Measurements from ENCODE around the gene KCNK3.

KCNK3 gene

GRCh38 chr2:26726228-26726627 is 33.7 kb downstream of the KCNK3 start:
- H3K4me1 ChIP-seq (ENCODE audit: control insufficient read depth in 5 of 5, insufficient read depth in 5 of 5, low read length in 5 of 5), result peaks cover 15 to 59% (median 35%) of the 10 kb centered on the region in 5 donors
- no peaks in the 10 kb centered on the region for H3K27me3 ChIP-seq (ENCODE audit: control insufficient read depth in 5 of 5, insufficient read depth in 4 of 5, low read length in 5 of 5)
- no peak overlapping the region for H3K27ac ChIP-seq (ENCODE audit: low read depth, low read length)
- no peaks in the 10 kb centered on the region for H3K9me3 ChIP-seq (ENCODE audit: control insufficient read depth in 5 of 5, low read length in 5 of 5)
- H3K36me3 ChIP-seq (ENCODE audit: control insufficient read depth in 5 of 5, insufficient read depth in 5 of 5, low read length in 5 of 5), result no peaks in the 10 kb centered on the region
- H3K4me3 ChIP-seq (ENCODE audit: low read depth in 1 of 5, low read length in 5 of 5), result no peak overlapping the region
- H3K9ac ChIP-seq (ENCODE audit: low read length in 5 of 5), result no peak overlapping the region

- peaks cover 11 to 43% (median 29%) of the 10 kb centered on the region in 5 donors for H3K4me1 ChIP-seq (ENCODE audit: control insufficient read depth in 5 of 5, insufficient read depth in 5 of 5, low read length in 5 of 5)
- peak overlapping the region in 3 of 5 donors; percentile 21 to 45 (median 36) for H3K4me3 ChIP-seq (ENCODE audit: low read depth in 1 of 5, low read length in 5 of 5)
- H3K9me3 ChIP-seq (ENCODE audit: control insufficient read depth in 5 of 5, low read length in 5 of 5), result no peaks in the 10 kb centered on the region
- no peaks in the 10 kb centered on the region for H3K27me3 ChIP-seq (ENCODE audit: control insufficient read depth in 5 of 5, insufficient read depth in 4 of 5, low read length in 5 of 5)
- no peak overlapping the region for H3K9ac ChIP-seq (ENCODE audit: low read length in 5 of 5)
- no peak overlapping the region for H3K27ac ChIP-seq (ENCODE audit: low read depth, low read length)
- H3K36me3 ChIP-seq (ENCODE audit: control insufficient read depth in 5 of 5, insufficient read depth in 5 of 5, low read length in 5 of 5), result no peaks in the 10 kb centered on the region
Observed at GRCh38 chr2:26727641-26728561, 35.4 kb downstream of the KCNK3 start.

GRCh38 chr2:26729311-26729710 is 36.8 kb downstream of the KCNK3 start:
- no peaks in the 10 kb centered on the region for H3K9me3 ChIP-seq (ENCODE audit: control insufficient read depth in 5 of 5, low read length in 5 of 5)
- H3K9ac ChIP-seq (ENCODE audit: low read length in 5 of 5), result no peak overlapping the region
- no peaks in the 10 kb centered on the region for H3K36me3 ChIP-seq (ENCODE audit: control insufficient read depth in 5 of 5, insufficient read depth in 5 of 5, low read length in 5 of 5)
- H3K27me3 ChIP-seq (ENCODE audit: control insufficient read depth in 5 of 5, insufficient read depth in 4 of 5, low read length in 5 of 5), result no peaks in the 10 kb centered on the region
- peaks cover under 1 to 29% (median 14%) of the 10 kb centered on the region in 5 donors for H3K4me1 ChIP-seq (ENCODE audit: control insufficient read depth in 5 of 5, insufficient read depth in 5 of 5, low read length in 5 of 5)
- no peak overlapping the region for H3K27ac ChIP-seq (ENCODE audit: low read depth, low read length)
- no peak overlapping the region for H3K4me3 ChIP-seq (ENCODE audit: low read depth in 1 of 5, low read length in 5 of 5)

- Histone ChIP-seq H3K27ac (ENCODE audit: low read depth, low read length) (no peak overlapping the region), H3K9ac (ENCODE audit: low read length in 5 of 5) (no peak overlapping the region), H3K36me3 (ENCODE audit: control insufficient read depth in 5 of 5, insufficient read depth in 5 of 5, low read length in 5 of 5) (no peaks in the 10 kb centered on the region), H3K4me1 (ENCODE audit: control insufficient read depth in 5 of 5, insufficient read depth in 5 of 5, low read length in 5 of 5) (peaks cover 0 to 21% (median 10%) of the 10 kb centered on the region in 5 donors), H3K4me3 (ENCODE audit: low read depth in 1 of 5, low read length in 5 of 5) (no peak overlapping the region), H3K9me3 (ENCODE audit: control insufficient read depth in 5 of 5, low read length in 5 of 5) (no peaks in the 10 kb centered on the region), H3K27me3 (ENCODE audit: control insufficient read depth in 5 of 5, insufficient read depth in 4 of 5, low read length in 5 of 5) (no peaks in the 10 kb centered on the region)
Observed at GRCh38 chr2:26730549-26731344, 38.2 kb downstream of the KCNK3 start.

- H3K36me3 ChIP-seq (ENCODE audit: control insufficient read depth in 5 of 5, insufficient read depth in 5 of 5, low read length in 5 of 5), result no peaks in the 10 kb centered on the region
- no peak overlapping the region for H3K9ac ChIP-seq (ENCODE audit: low read length in 5 of 5)
- no peaks in the 10 kb centered on the region for H3K9me3 ChIP-seq (ENCODE audit: control insufficient read depth in 5 of 5, low read length in 5 of 5)
- no peak overlapping the region for H3K4me3 ChIP-seq (ENCODE audit: low read depth in 1 of 5, low read length in 5 of 5)
- no peak overlapping the region for H3K27ac ChIP-seq (ENCODE audit: low read depth, low read length)
- H3K4me1 ChIP-seq (ENCODE audit: control insufficient read depth in 5 of 5, insufficient read depth in 5 of 5, low read length in 5 of 5), result peaks cover 7 to 30% (median 16%) of the 10 kb centered on the region in 5 donors
- no peaks in the 10 kb centered on the region for H3K27me3 ChIP-seq (ENCODE audit: control insufficient read depth in 5 of 5, insufficient read depth in 4 of 5, low read length in 5 of 5)
Observed at GRCh38 chr2:26731714-26732113, 39.2 kb downstream of the KCNK3 start.

- peaks cover 7 to 30% (median 16%) of the 10 kb centered on the region in 5 donors for H3K4me1 ChIP-seq (ENCODE audit: control insufficient read depth in 5 of 5, insufficient read depth in 5 of 5, low read length in 5 of 5)
- H3K9ac ChIP-seq (ENCODE audit: low read length in 5 of 5), result no peak overlapping the region
- no peaks in the 10 kb centered on the region for H3K36me3 ChIP-seq (ENCODE audit: control insufficient read depth in 5 of 5, insufficient read depth in 5 of 5, low read length in 5 of 5)
- no peaks in the 10 kb centered on the region for H3K9me3 ChIP-seq (ENCODE audit: control insufficient read depth in 5 of 5, low read length in 5 of 5)
- H3K27ac ChIP-seq (ENCODE audit: low read depth, low read length), result no peak overlapping the region
- no peaks in the 10 kb centered on the region for H3K27me3 ChIP-seq (ENCODE audit: control insufficient read depth in 5 of 5, insufficient read depth in 4 of 5, low read length in 5 of 5)
- no peak overlapping the region for H3K4me3 ChIP-seq (ENCODE audit: low read depth in 1 of 5, low read length in 5 of 5)
Observed at GRCh38 chr2:26732446-26732845, 39.9 kb downstream of the KCNK3 start.

- no peak overlapping the region for H3K9ac ChIP-seq (ENCODE audit: low read length in 5 of 5)
- no peak overlapping the region for H3K4me3 ChIP-seq (ENCODE audit: low read depth in 1 of 5, low read length in 5 of 5)
- no peaks in the 10 kb centered on the region for H3K36me3 ChIP-seq (ENCODE audit: control insufficient read depth in 5 of 5, insufficient read depth in 5 of 5, low read length in 5 of 5)
- H3K27me3 ChIP-seq (ENCODE audit: control insufficient read depth in 5 of 5, insufficient read depth in 4 of 5, low read length in 5 of 5), result no peaks in the 10 kb centered on the region
- peaks cover 8 to 29% (median 10%) of the 10 kb centered on the region in 5 donors for H3K4me1 ChIP-seq (ENCODE audit: control insufficient read depth in 5 of 5, insufficient read depth in 5 of 5, low read length in 5 of 5)
- no peaks in the 10 kb centered on the region for H3K9me3 ChIP-seq (ENCODE audit: control insufficient read depth in 5 of 5, low read length in 5 of 5)
- H3K27ac ChIP-seq (ENCODE audit: low read depth, low read length), result no peak overlapping the region
Observed at GRCh38 chr2:26733413-26733812, 40.9 kb downstream of the KCNK3 start.

- peak overlapping the region; percentile 29 for H3K27ac ChIP-seq (ENCODE audit: low read depth, low read length)
- H3K27me3 ChIP-seq (ENCODE audit: control insufficient read depth in 5 of 5, insufficient read depth in 4 of 5, low read length in 5 of 5), result no peaks in the 10 kb centered on the region
- H3K9ac ChIP-seq (ENCODE audit: low read length in 5 of 5), result no peak overlapping the region
- H3K9me3 ChIP-seq (ENCODE audit: control insufficient read depth in 5 of 5, low read length in 5 of 5), result no peaks in the 10 kb centered on the region
- H3K4me1 ChIP-seq (ENCODE audit: control insufficient read depth in 5 of 5, insufficient read depth in 5 of 5, low read length in 5 of 5), result peaks cover 7 to 31% (median 10%) of the 10 kb centered on the region in 5 donors
- no peaks in the 10 kb centered on the region for H3K36me3 ChIP-seq (ENCODE audit: control insufficient read depth in 5 of 5, insufficient read depth in 5 of 5, low read length in 5 of 5)
- no peak overlapping the region for H3K4me3 ChIP-seq (ENCODE audit: low read depth in 1 of 5, low read length in 5 of 5)
Observed at GRCh38 chr2:26735097-26735496, 42.6 kb downstream of the KCNK3 start.

GRCh38 chr2:26735883-26736588 is 43.5 kb downstream of the KCNK3 start:
- Histone ChIP-seq H3K27me3 (ENCODE audit: control insufficient read depth in 5 of 5, insufficient read depth in 4 of 5, low read length in 5 of 5) (no peaks in the 10 kb centered on the region), H3K9ac (ENCODE audit: low read length in 5 of 5) (no peak overlapping the region), H3K36me3 (ENCODE audit: control insufficient read depth in 5 of 5, insufficient read depth in 5 of 5, low read length in 5 of 5) (no peaks in the 10 kb centered on the region), H3K4me1 (ENCODE audit: control insufficient read depth in 5 of 5, insufficient read depth in 5 of 5, low read length in 5 of 5) (peaks cover 8 to 32% (median 16%) of the 10 kb centered on the region in 5 donors), H3K9me3 (ENCODE audit: control insufficient read depth in 5 of 5, low read length in 5 of 5) (no peaks in the 10 kb centered on the region), H3K27ac (ENCODE audit: low read depth, low read length) (peak overlapping the region; percentile 57), H3K4me3 (ENCODE audit: low read depth in 1 of 5, low read length in 5 of 5) (no peak overlapping the region)
